NCI-H82 treated with DMSO at 0.1 percent for 48 hours (cell line): ENCODE data around the gene JAZF1.
"Not testable (repeated sequence)": the region's sequence is repeated elsewhere in the genome, so short reads cannot be mapped to it uniquely, and the experiment has no call there.

Experiments used
- DNase-seq: peaks from one replicate; lab custom pipeline; 2025; ENCODE audit not compliant: unreplicated experiment; lab: John Stamatoyannopoulos, UW

The JAZF1 gene

GRCh38 chr7:28018020-28018419, 162.6 kb downstream of the JAZF1 start:
- DNase-seq = no peak

GRCh38 chr7:28017372-28017771, 163.2 kb downstream of the JAZF1 start:
- no peak for DNase-seq

GRCh38 chr7:28016297-28016696, 164.3 kb downstream of the JAZF1 start:
- DNase-seq = no peak

- DNase-seq = no peak
Observed at GRCh38 chr7:28015169-28015568, 165.4 kb downstream of the JAZF1 start.

- not testable (repeated sequence) for DNase-seq
Observed at GRCh38 chr7:28014340-28014739, 166.3 kb downstream of the JAZF1 start.

- no peak for DNase-seq
Observed at GRCh38 chr7:28013441-28013840, 167.2 kb downstream of the JAZF1 start.

- DNase-seq = no peak
Observed at GRCh38 chr7:28013019-28013418, 167.6 kb downstream of the JAZF1 start.

- no peak for DNase-seq
Observed at GRCh38 chr7:28008911-28009310, 171.7 kb downstream of the JAZF1 start.

- DNase-seq = no peak
Observed at GRCh38 chr7:28008171-28008570, 172.4 kb downstream of the JAZF1 start.

GRCh38 chr7:28006491-28006890, 174.1 kb downstream of the JAZF1 start:
- DNase-seq = no peak

- peak; percentile 98 for DNase-seq
Observed at GRCh38 chr7:28005847-28006231, 174.8 kb downstream of the JAZF1 start.

- peak; percentile 76 for DNase-seq
Observed at GRCh38 chr7:28005075-28005846, 175.3 kb downstream of the JAZF1 start.

GRCh38 chr7:28003408-28003807, 177.2 kb downstream of the JAZF1 start:
- DNase-seq = no peak

- peak; percentile 36 for DNase-seq
Observed at GRCh38 chr7:28002638-28003037, 178.0 kb downstream of the JAZF1 start.

- DNase-seq = no peak
Observed at GRCh38 chr7:28001896-28002295, 178.7 kb downstream of the JAZF1 start.

GRCh38 chr7:27999829-28000228, 180.8 kb downstream of the JAZF1 start:
- peak; percentile 82 for DNase-seq

GRCh38 chr7:27998382-27998781, 182.2 kb downstream of the JAZF1 start:
- no peak for DNase-seq

- DNase-seq = no peak
Observed at GRCh38 chr7:27997188-27997707, 183.3 kb downstream of the JAZF1 start.

GRCh38 chr7:27996141-27996540, 184.5 kb downstream of the JAZF1 start:
- no peak for DNase-seq

- DNase-seq = no peak
Observed at GRCh38 chr7:27995228-27995627, 185.4 kb downstream of the JAZF1 start.

- DNase-seq = no peak
Observed at GRCh38 chr7:27994639-27995038, 186.0 kb downstream of the JAZF1 start.

GRCh38 chr7:27992755-27993493, 187.7 kb downstream of the JAZF1 start:
- DNase-seq = no peak
